GM18511 (cell line): ENCODE data around the gene DAPK2.

Source experiments
- ATAC-seq: cut with Tn5 transposase; IDR thresholded peaks from one replicate; pipeline ENCODE4 v1.9.1; 2021; ENCODE audit warnings: mild to moderate bottlenecking, moderate library complexity; ENCODE audit not compliant: unreplicated experiment

DAPK2 gene

DNA sequence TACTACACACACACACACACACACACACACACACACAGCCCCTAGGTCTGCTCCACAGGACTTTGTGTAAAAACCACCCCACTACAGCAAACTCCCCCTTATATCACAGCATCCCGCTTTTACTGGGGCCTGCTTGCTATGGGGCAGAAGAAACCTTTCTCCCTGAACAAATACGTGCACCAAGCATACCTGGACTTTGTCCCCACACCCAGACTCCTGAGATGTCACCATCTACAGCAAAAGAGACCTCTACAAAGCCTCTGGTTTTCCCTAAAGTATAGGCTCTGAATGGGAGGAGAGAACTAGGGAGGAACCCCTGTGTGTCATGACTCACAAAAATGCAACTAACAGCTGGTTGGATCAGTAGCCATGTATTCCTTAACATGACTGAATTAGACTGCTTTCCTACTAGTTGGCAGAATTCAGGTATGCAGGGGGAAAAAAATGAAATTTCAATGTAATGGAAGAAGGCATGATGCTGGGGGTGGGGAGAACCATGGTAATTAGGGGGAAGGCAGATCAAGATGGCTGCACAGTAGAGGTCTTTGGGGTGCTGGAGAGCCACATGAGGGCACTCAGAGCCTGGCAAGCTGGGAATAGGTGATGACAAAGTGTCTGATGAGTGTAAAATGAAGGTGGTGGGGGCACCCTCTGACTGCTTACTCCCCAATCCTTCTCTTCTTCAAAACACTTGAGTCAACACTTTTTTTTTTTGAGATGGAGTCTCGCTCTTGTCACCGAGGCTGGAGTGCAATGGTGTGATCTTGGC, 45.9 kb downstream of the DAPK2 start:
- ATAC-seq = no peak

DNA sequence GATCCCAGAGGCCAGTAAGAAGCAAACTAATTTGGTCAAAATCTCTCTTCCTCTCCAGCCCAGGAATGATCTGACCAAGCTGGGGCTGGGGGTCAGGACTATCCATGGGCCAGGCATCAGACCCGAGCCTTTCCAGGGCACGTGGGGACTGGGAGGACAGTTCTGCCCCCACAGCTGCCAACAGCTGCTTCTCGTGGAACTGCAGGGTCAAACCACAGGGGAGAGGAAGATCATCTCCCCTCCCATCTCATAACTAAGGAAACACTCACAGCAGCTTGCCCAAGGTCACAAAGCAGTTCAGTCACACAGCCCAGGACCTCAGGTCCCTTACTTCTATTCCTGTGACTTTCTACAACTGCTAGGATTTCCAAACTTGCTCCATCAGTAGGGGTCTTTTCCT, 47.1 kb downstream of the DAPK2 start:
- ATAC-seq = no peak

DNA sequence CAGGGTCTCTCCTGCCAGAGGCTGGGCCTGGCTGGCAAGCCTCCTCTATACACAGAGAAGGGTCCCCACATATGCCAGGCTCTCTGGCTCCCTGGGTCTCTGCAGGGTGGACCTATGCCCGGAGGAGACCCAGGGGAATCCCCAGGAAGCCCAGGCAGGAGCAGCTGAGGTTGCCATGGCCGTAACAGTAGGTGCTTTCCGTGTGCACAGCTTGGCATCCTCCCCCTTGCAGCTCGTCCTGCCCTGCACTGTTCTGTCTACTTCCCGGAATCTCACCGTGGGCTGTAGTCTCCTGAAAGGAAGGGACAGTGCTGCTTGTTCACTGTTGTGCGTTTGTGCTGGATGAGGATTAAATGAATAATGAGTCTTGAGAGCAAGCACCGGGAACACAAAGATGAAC, 47.8 kb downstream of the DAPK2 start:
- no peak for ATAC-seq

DNA sequence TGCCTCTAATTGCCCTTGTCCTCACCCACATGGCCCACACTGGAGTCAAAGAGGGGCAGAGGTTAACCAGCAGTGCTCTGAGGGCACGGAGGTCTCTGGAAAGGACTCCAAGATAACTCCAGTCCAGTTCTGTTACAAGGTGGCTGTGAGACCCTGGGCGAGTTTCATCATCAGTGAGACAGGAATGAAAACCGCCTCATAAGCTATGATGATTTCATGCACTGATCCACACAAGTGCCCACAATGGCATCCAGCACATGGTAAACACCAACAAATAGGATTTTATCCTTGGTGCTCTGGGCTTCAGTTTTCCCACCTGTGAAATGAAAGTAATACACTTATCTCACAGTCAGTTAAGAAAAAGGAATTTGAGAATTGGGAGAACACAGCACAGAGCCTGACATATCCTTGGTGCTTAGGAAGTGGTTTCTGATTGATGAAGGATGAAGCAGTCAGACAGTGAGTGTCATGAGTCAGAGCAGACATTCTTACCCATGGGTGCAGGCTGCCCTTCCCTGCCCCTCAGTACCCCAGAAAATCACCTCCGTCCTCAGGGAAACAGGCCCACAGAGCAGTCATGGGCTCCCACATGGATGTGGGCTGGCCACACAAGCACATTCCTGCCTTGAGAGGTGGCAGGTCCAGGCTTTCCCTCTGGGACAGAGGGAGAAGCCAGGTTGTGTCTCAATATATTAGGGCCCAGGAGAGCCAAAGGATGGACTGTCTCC, 48.4 kb downstream of the DAPK2 start:
- ATAC-seq = no peak

DNA sequence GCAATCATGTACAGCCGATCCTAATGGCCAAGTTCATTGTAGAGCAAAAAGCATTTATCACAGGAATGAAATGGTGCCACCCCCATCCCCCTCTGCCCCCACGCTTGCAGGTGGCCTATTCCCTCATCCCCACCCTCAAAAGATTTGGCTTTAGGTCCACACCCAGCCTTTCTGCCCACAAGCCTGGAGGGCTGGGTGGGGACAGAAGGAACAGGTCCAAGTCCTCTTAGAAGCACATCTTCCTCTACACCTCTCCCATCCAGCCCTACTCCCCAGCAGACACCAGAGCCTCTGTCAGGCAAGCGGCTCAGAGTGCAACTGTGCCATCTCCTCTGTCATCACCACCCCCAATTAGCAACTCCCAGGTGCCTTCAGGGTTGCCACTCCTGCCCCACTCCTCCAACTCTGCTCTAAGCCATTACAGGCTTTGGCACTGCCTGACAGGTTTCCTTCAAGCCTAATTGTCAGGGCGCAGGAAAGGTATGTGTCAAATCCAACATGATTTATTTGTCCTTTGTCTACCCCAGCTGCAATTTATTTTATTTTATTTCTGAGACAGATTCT, 49.4 kb downstream of the DAPK2 start:
- no peak for ATAC-seq

DNA sequence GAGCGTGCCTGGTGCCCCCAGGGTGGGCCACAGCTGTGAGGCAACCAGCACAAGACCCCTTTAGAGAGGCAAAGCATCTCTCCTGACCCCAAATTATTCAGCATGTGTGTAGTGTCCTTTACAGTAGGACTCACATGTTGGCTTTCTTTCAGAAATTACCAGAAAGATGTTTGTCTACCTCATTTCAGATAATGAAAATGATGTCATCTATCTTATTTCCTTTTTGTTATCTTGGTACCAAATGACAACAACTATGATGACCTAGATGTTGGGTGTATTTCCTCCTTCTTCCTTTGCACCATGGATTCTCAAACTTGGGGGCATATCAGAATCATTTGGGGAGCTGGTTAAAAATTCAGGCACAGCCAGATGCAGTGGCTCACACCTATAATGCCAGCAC, 50.5 kb downstream of the DAPK2 start:
- ATAC-seq = no peak

DNA sequence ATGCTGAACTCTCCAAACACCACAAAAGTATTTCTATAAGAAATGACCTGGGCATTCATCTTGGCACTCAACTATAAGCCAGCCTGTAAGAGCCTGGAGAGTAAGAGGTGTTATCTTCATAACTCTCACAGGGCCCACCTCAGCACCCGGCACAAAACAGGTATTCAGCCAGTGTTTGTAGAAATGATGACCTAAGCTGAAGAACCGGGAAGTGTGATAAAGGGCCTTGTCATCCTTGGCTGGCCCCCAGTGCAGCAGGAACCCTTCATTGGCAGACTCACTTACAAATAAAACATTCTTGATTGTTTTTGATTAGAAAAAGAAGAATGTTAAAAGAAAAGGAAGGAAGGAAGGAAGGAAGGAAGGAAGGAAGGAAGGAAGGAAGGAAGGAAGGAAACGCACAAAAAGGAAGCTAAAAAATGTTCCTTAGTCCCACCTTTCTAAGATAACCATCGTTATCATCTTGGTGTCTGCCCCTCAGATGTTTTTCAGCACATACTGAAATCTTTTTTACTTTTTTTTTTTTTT, 52.1 kb downstream of the DAPK2 start:
- ATAC-seq = no peak

DNA sequence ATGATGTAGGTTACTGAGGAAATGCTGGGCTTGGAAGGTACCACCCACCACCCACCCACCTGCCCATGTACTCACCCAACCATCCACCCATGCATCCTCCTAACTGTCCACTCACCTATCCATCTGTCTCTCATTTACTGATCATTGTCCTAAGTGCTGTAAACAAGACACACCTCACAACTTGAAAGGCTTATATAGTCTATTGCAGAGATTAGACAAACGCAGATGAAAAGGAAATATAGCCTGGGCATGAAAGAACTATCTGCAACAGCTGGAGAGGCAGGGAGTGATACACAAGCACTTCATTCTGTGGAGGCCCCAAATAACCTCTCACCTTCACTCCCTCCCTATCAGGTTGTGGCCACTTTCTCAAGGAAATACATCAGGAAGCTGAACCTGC, 54.0 kb downstream of the DAPK2 start:
- no peak for ATAC-seq

DNA sequence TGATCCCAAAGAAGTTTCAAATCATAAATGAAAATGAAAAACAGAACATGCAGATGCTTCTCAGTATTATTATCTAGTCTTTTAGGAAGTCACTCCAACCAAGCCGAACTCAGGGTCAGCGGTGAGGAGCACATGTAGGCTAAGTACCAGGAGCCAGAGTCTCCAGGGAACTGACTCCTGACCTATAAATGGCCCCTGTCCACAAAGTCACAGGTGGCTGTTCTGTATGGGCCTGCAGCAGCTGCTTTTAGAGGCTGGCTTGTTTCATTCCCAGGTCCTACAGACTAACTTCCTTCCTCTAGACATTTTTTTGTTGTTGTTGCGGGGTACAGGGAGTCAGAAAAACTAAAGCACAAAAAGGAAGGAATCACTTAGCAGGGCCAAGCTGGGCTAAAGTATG, 54.6 kb downstream of the DAPK2 start:
- ATAC-seq = no peak

DNA sequence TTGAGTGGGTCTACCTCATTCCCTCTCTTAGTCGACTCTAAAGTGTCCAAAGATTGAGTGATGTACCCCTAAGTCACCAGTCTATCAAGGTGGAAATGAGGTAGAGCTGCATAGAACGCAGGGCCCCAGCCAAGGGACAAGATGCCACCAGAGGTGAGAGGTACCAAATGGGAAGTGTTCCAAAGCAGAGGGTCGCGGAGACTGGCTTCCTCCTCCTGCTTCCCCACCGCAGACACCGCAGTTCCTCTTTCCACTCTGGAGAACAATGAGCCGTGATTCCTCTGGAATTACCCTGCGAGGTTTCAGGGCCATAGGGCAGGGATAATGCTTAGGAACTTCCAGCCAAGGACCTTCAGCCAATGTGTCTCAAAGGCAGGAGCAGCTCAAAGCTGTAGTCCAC, 55.8 kb downstream of the DAPK2 start:
- no peak for ATAC-seq

DNA sequence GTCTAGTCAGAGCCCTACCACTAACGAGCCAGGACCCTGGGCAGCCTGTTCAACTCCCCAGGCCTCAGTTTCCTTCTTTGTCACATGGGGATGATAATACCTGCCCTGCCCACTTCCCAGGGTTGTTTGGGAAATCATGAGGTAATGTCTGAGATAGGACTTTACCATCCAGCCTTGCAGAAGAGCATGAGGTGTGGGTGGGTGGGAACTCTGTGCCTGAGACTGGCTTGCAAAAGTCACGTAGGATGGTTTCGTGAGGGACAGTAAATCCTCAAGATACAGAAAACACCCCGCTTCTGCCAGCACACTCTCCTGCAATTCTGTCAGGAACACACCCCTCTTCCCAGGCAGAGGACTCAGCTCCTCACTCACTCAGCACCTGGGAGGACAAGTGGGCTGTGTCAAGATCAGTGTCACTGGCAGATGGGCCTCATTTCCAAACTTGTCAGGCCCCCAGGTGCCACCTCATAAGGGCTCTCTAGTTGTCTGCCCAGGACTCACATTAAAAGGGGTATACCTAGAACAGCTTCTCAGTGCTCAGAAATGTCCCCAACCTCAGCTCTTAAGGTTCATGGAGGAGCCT, 58.4 kb downstream of the DAPK2 start:
- no peak for ATAC-seq

DNA sequence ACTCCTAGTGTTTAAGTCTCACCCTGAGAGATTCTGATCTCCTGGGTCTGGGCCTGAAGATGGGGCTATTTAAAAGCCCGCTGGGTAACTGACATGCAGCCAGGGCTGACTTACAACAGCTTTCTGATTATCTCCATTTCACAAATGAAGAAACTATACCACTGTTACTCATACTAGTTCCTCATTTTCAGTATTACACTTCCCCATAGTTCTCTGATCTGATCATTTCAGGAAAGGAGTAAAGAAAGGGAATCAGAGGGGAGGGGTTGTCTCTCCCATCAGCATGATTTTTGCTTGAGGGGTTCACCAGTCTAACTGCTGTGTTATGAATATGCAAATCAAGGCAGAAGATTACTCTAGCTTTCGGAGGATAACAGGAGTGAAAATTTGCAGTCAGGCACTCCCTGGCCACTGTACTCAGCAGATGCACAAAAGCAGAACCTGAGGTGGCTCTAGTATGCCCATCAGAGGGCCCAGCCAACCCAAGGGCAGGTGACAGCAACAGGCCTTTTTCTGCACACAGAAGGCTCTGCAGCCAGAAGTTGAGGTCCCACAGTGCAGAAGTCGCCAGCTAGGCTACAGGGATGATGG, 59.4 kb downstream of the DAPK2 start:
- peak; percentile 82 for ATAC-seq

DNA sequence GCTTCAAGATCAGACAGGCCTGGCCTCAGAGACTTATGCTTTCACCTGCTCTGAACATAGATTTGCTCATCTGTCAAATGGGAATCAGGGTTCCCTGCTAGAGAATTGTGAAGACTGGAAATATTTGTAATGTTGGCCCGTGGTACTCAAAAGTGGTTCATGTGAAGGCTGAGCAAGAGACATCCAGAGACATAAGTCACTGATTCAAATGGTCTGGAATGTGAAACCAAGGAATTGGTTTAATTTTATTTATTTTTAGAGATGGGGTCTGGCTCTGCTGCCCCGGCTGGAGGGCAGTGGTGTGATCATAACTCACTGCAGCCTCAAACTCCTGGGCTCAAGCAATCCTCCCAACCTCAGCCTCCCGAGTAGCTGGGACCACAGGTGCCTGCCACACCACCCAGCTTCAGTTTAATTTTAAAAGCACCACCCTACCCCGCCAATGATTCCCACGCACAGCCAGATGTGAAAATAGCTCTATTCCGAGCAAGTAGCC, 60.1 kb downstream of the DAPK2 start:
- ATAC-seq = no peak

DNA sequence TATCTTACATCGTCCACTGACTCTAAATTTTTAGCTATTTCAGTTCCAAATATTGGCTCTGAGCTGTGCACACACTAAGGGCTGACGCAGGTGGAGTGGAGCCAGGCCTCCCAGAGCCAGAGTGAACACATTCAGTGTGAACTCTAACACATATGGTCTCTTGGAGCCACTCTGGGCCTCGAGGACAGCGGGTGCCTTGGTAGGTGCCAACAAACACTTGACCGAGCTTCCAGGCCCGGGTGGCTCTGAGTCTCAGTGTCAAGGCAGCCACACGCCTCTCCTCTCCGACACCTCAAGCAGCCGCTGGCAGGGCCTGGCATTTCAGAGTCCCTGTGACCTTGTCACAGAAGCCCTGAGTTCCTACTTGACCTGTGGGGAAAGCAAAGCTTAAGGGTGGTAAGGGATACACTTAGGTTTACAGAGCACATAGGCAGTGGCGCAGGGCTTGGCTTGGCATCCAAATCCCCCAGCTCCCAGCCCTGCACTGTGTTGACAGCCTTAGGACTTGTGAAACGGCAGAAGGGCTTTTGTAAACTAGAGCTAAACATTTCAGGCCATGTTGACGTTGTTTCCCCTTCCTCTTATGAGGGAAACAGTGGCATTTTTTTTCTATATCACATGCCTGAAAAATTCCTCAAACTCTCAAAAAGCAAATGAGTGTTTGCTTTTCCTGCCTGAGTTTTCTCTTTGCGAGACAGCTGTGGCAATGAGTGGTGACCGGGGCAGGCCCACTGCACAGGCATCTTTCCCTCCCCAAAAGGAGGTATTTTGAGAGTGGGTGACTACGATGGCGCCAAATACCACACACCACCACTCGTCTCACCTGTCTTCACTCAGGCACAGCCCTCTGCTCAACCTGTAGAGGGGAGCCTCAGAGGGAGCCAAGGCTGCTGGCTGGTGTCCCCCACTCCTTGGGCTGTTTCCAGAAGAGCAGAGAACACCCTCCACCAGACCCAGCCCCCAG, 60.8 kb downstream of the DAPK2 start:
- no peak for ATAC-seq

DNA sequence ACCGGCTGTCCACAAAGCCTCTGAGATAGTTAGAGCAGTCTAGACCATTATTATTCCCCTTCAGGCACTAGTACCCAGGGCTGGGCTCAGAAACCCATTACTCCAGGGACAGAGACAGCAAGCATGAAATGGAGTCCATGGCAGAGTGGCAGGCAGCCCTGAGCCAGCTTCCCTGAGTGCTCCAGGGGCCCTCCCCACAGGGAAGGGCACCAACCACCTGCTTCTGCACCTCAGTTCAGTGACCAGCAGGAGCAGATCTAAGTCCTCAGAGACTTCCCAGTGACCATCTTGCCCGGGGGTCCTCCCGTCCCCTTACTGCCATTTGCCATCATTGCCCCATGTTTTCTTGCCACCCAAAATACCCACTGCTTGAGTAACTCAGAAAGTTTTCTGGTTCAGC, 62.0 kb downstream of the DAPK2 start:
- ATAC-seq = no peak

DNA sequence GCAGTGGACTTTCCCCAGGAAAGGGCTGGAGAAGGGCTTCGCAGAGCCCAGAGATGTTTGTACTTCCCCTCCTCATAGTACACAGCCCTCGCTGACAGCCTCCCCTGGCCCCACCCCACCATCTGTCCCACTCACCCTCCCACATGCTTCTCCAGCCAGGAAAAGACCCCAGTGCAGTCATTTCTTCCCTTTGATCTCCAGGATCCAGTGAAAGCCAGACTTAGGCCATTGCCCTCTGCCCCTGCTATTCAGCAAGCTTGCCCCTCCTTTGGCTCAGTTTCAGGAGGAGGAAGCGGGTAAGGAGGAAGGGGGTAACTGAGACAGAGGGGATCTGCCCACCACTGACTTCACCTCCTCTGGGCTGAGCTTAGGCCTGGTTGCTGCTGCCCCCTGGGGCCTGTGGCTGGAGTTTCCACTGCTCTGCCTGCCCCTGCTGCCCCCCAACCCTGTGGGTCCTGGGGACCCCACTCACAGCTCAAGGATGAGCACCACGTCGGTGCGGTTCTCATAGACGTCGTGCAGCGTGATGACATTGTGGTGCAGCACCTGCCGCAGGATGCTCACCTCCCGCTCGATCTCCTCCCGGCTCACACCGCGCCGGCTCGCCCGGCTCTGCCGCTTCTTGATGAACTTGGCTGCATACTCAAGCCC, 63.1 kb downstream of the DAPK2 start:
- ATAC-seq = no peak

DNA sequence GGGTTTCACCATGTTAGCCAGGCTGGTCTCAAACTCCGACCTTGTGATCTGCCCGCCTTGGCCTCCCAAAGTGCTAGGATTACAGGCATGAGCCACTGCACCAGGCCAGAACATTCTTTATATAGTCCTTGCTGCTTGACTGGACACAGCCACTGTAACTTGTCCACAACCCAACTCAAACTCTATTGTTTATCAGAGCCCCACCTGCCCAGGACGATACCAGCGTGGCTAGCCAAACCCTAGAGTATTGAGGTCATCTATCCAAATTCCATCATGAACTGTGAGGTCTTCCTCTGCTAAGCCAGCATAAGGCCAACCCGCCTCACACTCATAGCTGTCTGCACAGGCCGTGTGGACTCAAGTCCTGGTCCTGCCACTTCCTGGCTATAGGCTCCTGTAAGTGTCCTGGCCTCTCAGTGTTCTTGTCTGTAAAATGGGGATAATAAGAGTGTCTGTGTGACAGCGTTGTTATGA, 63.9 kb downstream of the DAPK2 start:
- no peak for ATAC-seq

DNA sequence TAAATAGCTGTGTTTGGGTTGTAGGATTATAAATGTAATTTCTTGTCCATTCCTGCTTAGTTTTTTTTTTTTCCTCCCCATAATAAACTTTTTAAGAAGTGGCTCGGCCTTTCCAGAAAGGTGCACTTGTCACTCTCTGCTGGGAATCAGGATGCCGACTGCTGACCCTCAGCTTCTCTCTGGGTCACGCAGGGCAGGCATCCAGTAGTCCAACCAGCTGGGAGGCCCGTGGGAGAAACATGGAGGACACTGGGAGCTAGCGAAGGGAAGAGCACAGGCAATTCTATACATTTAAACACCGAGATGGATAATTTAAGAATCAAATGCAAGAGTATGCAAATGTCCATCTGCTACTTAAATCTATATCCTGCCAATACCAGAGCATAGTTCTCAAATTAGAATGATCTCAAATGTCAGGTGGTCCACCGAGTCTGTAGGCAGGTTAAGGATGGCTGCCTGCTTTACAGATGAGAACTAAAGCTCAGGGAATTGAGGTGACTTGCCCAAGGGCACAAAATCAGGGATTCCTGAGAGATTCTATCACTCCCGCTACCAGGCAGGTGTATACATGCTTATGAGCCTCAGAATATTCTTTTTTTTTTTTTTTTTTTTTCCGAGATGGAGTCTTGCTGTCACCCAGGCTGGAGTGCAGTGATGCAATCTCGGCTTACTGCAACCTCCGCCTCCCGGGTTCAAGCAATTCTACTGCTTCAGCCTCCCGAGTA, 64.5 kb downstream of the DAPK2 start:
- ATAC-seq = no peak
